ENCODE measurements around the gene VWA8.

Gene VWA8

GRCh38 chr13:41939398-41939797, 21.5 kb downstream of the VWA8 start:
- DNase-seq (ENCODE audit: low read depth), result no peak
- TF ChIP-seq CTCF (IDR thresholded peaks at IDR 0.05; ENCODE audit: low read depth, low read length) (no peak), POLR2A (IDR thresholded peaks at IDR 0.05; ENCODE audit: extremely low read depth, insufficient read length) (no peak), MAX (IDR thresholded peaks at IDR 0.05; ENCODE audit: low read depth, low read length) (no peak), MYC (IDR thresholded peaks at IDR 0.05; ENCODE audit: low read depth, low read length) (no peak)
- H3K4me3 ChIP-seq (ENCODE audit: low read depth, low read length), result no peak overlapping the region

DNA sequence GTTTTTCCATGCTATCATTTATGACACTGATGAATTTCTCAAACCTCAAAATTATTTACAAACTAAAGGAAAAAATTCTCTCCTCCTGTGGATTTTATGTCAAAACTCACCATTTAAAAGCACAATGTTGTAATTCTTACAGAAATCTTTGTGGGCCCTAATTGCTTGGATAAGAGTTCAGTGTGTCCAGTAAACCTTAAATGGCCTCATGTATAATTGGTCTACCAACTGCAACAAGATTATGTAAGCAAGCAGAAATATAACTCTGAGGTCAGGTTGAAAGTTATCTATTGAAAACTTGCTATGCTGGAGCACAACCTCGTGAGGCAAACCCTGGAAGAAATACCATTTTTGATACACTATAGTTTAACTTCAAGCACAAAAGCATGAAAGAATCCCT, 22.0 kb downstream of the VWA8 start:
- H3K4me3 ChIP-seq (ENCODE audit: low read depth, low read length), result no peak overlapping the region
- no peak for DNase-seq (ENCODE audit: low read depth)
- 0 out of 2 replicates have a peak, but pooled peaks have one; percentile 5 for TF ChIP-seq MAX (IDR thresholded peaks at IDR 0.05; ENCODE audit: low read depth, low read length)
- no peak for TF ChIP-seq POLR2A (IDR thresholded peaks at IDR 0.05; ENCODE audit: extremely low read depth, insufficient read length)

DNA sequence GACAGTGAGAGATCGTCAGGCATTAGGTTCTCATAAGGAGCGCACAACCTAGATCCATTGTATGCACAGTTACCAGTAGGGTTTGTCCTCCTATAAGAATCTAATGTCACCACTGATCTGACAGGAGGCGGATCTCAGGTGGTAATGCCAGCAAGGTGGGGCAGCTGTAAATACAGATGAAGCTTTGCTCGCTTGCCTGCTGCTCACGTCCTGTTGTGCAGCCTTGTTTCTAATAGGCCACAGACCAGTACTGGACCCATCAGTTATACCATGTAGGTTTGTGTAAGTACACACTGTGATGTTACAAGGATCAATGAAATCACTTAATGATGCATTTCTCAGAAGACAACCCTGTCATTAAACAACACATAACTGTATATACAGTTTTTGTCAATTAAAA, 23.5 kb downstream of the VWA8 start:
- DNase-seq (ENCODE audit: low read depth), result no peak
- TF ChIP-seq MYC (IDR thresholded peaks at IDR 0.05; ENCODE audit: low read depth, low read length), result no peak
- no peak for TF ChIP-seq MAX (IDR thresholded peaks at IDR 0.05; ENCODE audit: low read depth, low read length)
- TF ChIP-seq POLR2A (IDR thresholded peaks at IDR 0.05; ENCODE audit: extremely low read depth, insufficient read length), result no peak
- no peak overlapping the region for H3K4me3 ChIP-seq (ENCODE audit: low read depth, low read length)

DNA sequence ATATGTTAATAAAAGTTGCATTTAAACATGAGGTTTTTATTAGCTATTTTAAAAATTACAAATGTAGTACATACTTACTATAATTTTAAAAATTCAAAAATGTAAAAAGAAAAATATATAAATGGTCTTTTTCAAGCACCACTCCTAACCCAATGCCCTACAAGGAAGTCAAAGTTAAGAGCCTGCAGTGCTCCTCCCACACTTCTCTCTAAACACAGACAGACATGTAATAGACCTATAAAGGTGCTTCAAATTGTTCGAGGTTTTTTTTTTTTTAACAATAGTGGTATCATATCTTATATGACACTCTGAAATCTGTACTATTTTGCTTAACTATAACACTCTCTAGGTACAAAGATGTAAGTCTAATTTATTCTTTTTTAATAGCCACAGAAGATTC, 25.4 kb downstream of the VWA8 start:
- TF ChIP-seq CTCF (IDR thresholded peaks at IDR 0.05; ENCODE audit: low read depth, low read length) (no peak), MAX (IDR thresholded peaks at IDR 0.05; ENCODE audit: low read depth, low read length) (no peak), POLR2A (IDR thresholded peaks at IDR 0.05; ENCODE audit: extremely low read depth, insufficient read length) (no peak), MYC (IDR thresholded peaks at IDR 0.05; ENCODE audit: low read depth, low read length) (no peak)
- DNase-seq (ENCODE audit: low read depth), result no peak

DNA sequence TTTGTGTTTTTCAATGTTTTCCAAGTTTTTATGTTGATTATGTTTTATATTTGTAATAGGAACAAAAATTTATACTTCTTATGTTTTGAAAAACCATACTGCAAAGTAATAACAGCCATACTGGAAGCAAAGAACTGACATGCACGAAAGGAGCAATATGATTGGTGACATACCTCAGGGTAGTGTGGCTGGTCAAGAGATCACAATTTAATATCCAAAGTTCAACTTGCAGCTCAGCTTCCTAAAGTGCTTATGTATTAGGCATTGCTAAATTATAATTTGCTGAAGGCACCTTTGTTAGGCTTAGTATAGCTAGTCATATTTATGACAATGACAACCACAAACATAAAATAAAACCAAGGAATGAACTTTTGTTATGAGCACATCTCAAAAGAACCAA, 25.9 kb downstream of the VWA8 start:
- H3K4me3 ChIP-seq (ENCODE audit: low read depth, low read length), result no peak overlapping the region
- TF ChIP-seq CTCF (IDR thresholded peaks at IDR 0.05; ENCODE audit: low read depth, low read length) (no peak), MAX (IDR thresholded peaks at IDR 0.05; ENCODE audit: low read depth, low read length) (no peak), MYC (IDR thresholded peaks at IDR 0.05; ENCODE audit: low read depth, low read length) (no peak), POLR2A (IDR thresholded peaks at IDR 0.05; ENCODE audit: extremely low read depth, insufficient read length) (no peak)
- no peak for DNase-seq (ENCODE audit: low read depth)

More for the DNA sequence above, 25.4 kb downstream of the VWA8 start:
- no peak overlapping the region for H3K4me3 ChIP-seq (ENCODE audit: low read depth, low read length)

- no peak for DNase-seq (ENCODE audit: low read depth)
- H3K4me3 ChIP-seq (ENCODE audit: low read depth, low read length), result no peak overlapping the region
- TF ChIP-seq POLR2A (IDR thresholded peaks at IDR 0.05; ENCODE audit: extremely low read depth, insufficient read length), result no peak
- no peak for TF ChIP-seq MAX (IDR thresholded peaks at IDR 0.05; ENCODE audit: low read depth, low read length)
- no peak for TF ChIP-seq MYC (IDR thresholded peaks at IDR 0.05; ENCODE audit: low read depth, low read length)
- TF ChIP-seq CTCF (IDR thresholded peaks at IDR 0.05; ENCODE audit: low read depth, low read length), result no peak
These were observed 26.8 kb downstream of the VWA8 start for GRCh38 chr13:41934120-41934519.

DNA sequence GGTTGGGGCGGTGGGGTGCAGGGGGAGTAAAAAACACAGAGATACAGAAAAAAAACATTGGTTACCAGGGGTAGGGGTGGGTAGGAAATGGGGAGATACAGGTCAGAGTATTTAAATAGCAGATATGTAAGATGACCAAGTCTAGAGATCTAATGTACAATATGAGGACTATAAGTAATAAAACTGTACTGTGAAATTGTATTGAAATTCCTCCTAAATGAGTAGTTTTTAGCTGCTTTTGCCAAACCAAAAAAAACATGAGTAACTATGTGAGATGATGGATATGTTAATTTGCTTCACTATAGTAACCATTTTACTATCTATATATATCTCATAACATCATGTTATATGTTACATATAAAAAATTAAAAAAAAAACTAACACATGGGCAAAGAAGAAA, 29.6 kb downstream of the VWA8 start:
- DNase-seq (ENCODE audit: low read depth), result no peak
- H3K4me3 ChIP-seq (ENCODE audit: low read depth, low read length), result no peak overlapping the region
- TF ChIP-seq CTCF (IDR thresholded peaks at IDR 0.05; ENCODE audit: low read depth, low read length) (no peak), POLR2A (IDR thresholded peaks at IDR 0.05; ENCODE audit: extremely low read depth, insufficient read length) (no peak), MAX (IDR thresholded peaks at IDR 0.05; ENCODE audit: low read depth, low read length) (no peak), MYC (IDR thresholded peaks at IDR 0.05; ENCODE audit: low read depth, low read length) (no peak)

Data from NB4 (cell line).